Measurements from ENCODE around the gene ATP6V1C2.
A peak's percentile ranks its signal among the peaks of the same experiment; 100 is the strongest.
"Not testable (repeated sequence)": the region's sequence is repeated elsewhere in the genome, so short reads cannot be mapped to it uniquely, and the experiment has no call there.

The ATP6V1C2 gene

GRCh38 chr2:10770956-10771750 is 49.7 kb downstream of the ATP6V1C2 start:
- no peak for DNase-seq (ENCODE audit: low spot score)

- no peak for DNase-seq (ENCODE audit: low spot score)
Measured at GRCh38 chr2:10771786-10772185, 50.4 kb downstream of the ATP6V1C2 start.

- no peak for DNase-seq (ENCODE audit: low spot score)
Measured at GRCh38 chr2:10772201-10772867, 50.9 kb downstream of the ATP6V1C2 start.

GRCh38 chr2:10772868-10773215 is 51.4 kb downstream of the ATP6V1C2 start:
- DNase-seq (ENCODE audit: low spot score): no peak

GRCh38 chr2:10773821-10774341 is 52.5 kb downstream of the ATP6V1C2 start:
- peak; percentile 10 for DNase-seq (ENCODE audit: low spot score)

GRCh38 chr2:10774394-10774793 is 53.0 kb downstream of the ATP6V1C2 start:
- DNase-seq (ENCODE audit: low spot score): no peak

- no peak for DNase-seq (ENCODE audit: low spot score)
Measured at GRCh38 chr2:10775021-10775780, 53.8 kb downstream of the ATP6V1C2 start.

GRCh38 chr2:10775831-10776230 is 54.4 kb downstream of the ATP6V1C2 start:
- DNase-seq (ENCODE audit: low spot score): no peak

GRCh38 chr2:10776231-10776977 is 55.0 kb downstream of the ATP6V1C2 start:
- DNase-seq (ENCODE audit: low spot score): no peak

- no peak for DNase-seq (ENCODE audit: low spot score)
Measured at GRCh38 chr2:10777111-10777841, 55.8 kb downstream of the ATP6V1C2 start.

- no peak for DNase-seq (ENCODE audit: low spot score)
Measured at GRCh38 chr2:10777842-10778723, 56.7 kb downstream of the ATP6V1C2 start.

GRCh38 chr2:10778724-10779115 is 57.3 kb downstream of the ATP6V1C2 start:
- no peak for DNase-seq (ENCODE audit: low spot score)

- DNase-seq (ENCODE audit: low spot score): no peak
Measured at GRCh38 chr2:10779776-10780490, 58.5 kb downstream of the ATP6V1C2 start.

GRCh38 chr2:10780491-10780820 is 59.0 kb downstream of the ATP6V1C2 start:
- DNase-seq (ENCODE audit: low spot score): no peak

GRCh38 chr2:10780821-10781220 is 59.4 kb downstream of the ATP6V1C2 start:
- not testable (repeated sequence) for DNase-seq (ENCODE audit: low spot score)

GRCh38 chr2:10781746-10782145 is 60.3 kb downstream of the ATP6V1C2 start:
- no peak for DNase-seq (ENCODE audit: low spot score)

GRCh38 chr2:10783421-10783820 is 62.0 kb downstream of the ATP6V1C2 start:
- DNase-seq (ENCODE audit: low spot score): no peak

- DNase-seq (ENCODE audit: low spot score): no peak
Measured at GRCh38 chr2:10784719-10785118, 63.3 kb downstream of the ATP6V1C2 start.

- no peak for DNase-seq (ENCODE audit: low spot score)
Measured at GRCh38 chr2:10785260-10785659, 63.8 kb downstream of the ATP6V1C2 start.
